Measurements from ENCODE around the gene CHIA.
"Not testable (repeated sequence)": the region's sequence is repeated elsewhere in the genome, so short reads cannot be mapped to it uniquely, and the experiment has no call there.

Gene CHIA

DNA sequence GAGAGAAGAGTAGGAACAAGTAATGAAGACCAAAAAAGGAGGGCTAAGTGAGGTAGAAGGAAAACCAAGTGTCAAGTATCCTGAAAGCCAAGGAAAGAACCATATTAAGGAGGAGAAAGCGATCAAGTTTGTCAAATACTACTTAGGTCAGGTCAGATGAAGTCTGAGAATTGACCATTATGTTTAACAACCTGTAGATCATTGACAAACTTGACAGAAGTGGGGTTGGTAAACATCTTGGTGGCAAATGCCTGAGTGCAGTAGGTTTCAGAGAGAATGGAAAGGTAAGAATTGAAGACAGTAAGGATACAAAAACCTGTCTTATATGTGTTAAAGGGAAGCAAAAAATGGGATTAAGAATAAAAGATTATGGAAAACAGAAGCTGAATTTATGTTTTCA is 3.7 kb upstream of the CHIA start:
- DNase-seq: no peak

DNA sequence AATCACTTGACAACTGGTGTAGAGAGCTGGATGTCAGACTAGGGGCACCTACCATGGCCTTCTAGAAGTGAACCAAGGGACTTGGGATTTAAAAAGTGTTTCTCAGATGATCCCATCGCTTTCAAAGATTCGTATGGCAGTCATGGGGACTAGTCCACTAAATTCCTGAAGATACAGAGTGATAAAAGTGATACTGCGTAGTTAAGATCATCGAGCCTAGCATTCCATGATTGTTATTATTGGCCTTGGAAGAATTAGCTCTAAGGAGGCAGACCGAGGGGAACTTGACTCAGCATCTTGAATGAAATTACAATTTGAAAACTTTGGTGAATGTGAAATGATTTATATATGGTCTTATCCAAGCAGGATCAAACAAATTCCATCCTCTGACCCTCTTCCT is 1.3 kb upstream of the CHIA start:
- DNase-seq: no peak

DNA sequence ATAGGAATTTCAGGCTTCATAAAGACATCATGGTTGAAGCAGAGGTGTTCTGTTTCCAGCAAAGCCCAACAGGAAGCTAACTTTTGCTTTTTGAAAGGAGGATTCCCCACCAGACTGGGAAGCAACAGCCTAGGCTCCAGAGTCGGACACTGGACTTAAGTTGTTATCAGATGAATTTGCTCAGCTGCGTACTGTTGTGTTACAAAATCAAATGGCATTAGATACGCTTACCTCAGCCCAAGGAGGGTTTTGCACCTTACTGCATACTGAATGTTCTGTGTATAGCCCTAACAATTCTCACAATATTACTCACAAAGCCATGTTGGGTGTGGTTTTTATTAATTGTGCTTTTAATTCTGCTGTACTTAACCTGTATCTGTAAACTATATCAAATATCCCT is 547 bp upstream of the CHIA start:
- no peak for DNase-seq

DNA sequence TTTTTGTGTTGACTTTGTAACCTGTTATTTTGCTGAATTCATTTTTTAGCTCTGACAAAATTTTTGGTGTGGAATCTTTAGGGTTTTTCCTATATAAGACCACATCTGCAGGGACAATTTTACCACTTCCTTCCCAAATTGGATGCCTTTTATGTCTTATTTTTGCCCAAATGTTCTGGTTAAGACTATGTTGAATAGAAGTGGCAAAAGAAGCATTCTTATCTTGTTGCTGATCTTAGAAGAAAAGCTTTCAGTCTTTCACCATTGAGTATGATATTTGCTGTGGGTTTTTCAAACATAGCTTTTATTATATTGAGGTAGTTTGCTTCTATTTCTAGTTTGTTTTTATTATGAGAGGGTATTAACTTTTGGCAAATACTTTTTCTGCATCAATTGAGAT is 3.7 kb downstream of the CHIA start:
- DNase-seq: no peak

DNA sequence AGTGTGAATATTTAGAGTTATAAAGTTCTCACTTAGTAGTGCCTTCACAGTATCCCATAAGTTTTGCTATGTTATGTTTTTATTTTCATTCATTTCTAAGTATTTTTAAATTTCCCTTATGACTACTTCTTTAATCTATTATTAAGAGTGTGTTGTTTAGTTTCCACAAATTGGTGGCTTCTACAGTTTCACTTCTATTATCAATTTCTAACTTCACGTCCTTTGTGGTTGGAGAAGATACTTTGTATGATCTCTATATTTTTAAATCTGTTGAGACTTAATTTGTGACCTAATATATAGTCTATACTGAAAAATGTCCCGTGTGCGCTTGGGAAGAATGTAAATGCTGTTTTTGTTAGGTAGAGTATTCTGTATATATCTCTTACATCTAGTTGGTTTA is 11.7 kb downstream of the CHIA start:
- no peak for DNase-seq

DNA sequence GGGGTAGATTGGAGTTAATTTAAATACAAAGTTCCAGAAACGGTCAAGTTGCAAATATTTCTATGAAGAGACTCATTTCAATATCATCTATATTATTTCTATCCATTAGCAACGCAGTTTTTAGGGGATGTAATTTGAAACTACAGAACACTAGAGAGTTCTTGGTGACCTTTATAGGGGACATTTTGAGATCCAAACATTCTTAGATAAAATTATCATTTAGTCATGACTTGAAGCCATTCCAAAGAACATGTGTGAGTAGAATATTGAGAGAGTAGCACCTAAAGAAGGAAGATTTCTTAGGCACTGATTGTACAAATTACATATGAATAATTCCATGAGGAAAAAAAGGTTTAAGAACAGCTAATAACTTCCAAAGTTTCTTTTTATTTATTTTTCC is 19.0 kb downstream of the CHIA start:
- DNase-seq: no peak

DNA sequence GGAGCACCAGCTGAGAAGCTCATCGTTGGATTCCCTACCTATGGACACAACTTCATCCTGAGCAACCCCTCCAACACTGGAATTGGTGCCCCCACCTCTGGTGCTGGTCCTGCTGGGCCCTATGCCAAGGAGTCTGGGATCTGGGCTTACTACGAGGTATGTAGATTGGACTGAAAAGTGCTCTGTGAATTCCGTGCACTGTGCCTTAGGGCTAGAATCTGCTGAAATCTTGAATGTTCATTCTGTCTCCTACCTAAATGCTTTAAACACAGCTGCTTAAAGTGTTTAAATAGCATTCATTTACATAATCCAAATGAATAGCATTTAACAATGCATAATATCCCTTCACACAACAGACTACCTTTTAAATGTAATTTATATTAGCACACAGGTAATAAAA is 27.9 kb downstream of the CHIA start:
- DNase-seq: no peak

DNA sequence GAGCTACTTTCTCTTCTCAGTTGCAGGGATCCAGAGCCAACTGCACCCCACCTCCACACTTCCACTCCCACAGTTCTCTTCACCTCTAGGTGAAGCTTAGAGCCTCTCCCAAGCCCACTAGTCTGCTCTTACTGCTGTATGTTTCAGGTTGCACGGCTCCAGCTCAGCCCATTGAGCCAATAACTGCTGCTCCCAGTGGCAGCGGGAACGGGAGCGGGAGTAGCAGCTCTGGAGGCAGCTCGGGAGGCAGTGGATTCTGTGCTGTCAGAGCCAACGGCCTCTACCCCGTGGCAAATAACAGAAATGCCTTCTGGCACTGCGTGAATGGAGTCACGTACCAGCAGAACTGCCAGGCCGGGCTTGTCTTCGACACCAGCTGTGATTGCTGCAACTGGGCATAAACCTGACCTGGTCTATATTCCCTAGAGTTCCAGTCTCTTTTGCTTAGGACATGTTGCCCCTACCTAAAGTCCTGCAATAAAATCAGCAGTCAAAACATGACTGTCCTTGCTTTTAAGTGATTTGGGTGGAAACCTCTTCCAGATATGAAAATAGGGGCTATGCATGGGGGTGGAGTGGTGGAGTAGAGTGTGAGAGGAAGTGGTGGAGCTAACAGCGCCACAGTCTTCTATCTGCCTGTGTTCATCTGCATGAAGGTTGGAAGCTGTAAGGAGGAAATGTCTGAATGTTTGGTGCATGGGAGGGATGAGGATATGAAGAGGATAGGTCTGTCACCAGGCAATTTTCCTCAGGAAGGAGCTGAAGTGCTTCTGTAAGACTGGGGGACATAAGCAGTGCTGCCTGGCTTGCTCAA is 29.6 kb downstream of the CHIA start:
- no peak for DNase-seq

DNA sequence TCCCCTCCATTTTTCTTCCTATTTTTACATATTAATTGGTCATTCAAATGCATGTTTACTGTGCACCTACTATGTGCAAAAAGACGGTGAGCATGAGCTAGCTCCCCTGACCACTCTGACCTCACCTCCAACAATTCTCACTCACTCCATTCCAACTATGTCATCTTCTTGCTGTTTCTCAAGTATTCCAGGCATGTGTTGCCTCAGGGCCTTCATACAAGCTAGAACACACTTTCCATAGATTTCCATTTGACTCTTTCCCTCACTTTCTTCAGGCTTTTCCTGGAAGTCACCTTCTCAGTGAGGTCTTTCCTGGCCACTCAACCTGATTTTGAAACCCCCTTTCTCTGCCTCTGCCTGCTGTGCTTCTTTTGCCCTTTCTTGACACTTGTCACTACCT is 32.6 kb downstream of the CHIA start:
- DNase-seq: no peak

DNA sequence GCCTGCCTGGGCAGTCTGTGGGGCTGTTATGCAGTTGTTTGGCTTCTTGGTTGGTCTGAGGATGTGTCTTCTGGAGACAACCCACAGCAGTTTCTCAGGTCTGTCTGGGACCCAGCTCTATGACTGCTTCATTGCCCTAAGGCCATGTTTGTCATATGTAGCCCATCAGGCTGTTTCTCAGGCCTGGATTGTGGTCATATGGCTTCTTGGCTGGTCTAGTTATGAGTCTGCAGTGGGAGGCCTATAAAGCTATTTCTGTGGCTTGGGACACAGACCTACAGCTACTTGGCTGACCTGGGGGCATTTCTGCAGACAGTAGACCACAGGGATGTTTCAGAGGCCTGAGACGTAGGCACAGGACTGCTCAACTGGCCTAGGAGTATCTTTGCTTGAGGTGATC is 41.5 kb downstream of the CHIA start:
- DNase-seq: no peak

DNA sequence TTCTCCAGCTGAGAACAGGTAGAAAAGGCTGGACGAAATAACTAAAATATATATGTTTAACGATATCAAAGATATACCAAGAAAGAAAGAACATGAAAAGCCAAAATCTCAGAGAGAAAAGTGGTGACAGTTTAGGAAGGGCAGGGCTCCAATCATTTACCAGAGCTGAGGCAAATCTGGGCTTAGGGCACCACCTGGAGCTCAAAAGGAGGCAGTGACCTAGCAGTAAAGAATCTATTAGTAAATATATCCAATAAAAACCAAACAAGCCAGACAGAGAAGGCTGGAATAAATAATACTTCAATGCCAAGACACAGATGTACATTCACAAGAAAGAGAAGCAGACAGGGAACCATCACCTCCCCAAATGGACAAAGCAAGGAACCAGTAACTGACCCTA is 43.5 kb downstream of the CHIA start:
- DNase-seq: no peak

DNA sequence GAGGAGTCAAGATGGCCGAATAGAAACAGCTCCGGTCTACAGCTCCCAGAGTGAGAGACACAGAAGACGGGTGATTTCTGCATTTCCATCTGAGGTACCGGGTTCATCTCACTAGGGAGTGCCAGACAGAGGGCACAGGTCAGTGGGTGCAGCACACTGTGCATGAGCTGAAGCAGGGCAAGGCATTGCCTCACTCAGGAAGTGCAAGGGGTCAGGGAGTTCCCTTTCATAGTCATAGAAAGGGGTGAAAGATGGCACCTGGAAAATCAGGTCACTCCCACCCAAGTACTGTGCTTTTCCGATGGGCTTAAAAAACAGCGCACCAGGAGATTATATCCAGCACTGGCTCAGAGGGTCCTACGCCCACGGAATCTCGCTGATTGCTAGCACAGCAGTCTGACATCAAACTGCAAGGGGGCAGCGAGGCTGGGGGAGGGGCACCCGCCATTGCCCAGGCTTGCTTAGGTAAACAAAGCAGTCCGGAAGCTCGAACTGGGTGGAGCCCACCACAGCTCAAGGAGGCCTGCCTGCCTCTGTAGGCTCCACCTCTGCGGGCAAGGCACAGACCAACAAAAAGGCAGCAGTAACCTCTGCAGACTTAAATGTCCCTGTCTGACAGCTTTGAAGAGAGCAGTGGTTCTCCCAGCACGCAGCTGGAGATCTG is 44.7 kb downstream of the CHIA start:
- DNase-seq: not testable (repeated sequence)

DNA sequence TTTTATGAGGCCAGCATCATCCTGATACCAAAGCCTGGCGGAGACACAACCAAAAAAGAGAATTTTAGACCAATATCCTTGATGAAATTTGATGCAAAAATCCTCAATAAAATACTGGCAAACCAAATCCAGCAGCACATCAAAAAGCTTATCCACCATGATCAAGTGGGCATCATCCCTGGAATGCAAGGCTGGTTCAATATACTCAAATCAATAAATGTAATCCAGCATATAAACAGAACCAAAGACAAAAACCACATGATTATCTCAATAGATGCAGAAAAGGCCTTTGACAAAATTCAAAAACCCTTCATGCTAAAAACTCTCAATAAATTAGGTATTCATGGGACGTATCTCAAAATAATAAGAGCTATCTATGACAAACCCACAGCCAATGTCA is 48.2 kb downstream of the CHIA start:
- not testable (repeated sequence) for DNase-seq

DNA sequence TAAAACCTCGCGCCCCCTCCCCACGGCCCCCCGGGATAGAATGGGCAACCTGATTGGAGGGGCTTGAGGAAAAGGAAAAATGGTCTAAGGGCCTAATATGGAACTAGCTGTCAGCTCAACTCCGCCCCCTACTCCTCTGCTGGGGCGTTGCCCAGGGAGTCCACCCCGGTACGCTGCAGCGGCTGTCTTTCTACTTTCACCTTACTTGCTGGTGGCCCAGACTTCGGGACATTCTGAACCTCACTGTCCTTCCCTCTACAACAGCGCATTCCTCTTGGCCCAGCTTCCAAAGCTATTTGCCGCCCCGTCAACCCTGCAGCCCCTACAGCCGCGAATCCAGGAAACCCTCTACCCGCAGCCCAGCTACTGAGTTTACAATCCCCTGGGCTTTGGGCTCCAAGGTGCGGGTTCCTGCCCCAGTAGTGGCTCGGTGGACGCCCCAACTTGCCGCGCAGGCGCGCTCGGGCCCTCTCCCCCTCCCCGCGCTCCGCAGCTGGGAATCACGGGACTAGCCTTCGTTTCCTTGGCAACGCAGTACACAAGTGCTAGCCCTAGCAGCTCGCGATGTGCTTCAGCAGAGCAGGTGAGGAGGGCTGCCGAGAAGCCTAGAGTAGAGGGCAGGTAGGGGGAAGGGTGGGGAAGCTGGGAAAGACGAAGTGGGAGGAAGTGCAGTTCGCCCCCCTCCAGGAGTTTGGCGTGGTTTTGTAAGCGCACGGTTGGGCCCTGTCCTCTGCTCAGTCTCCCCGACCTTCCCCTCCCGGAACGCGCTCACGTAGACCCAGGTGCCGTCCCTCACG is 55.6 kb downstream of the CHIA start:
- DNase-seq: peak; percentile 72

DNA sequence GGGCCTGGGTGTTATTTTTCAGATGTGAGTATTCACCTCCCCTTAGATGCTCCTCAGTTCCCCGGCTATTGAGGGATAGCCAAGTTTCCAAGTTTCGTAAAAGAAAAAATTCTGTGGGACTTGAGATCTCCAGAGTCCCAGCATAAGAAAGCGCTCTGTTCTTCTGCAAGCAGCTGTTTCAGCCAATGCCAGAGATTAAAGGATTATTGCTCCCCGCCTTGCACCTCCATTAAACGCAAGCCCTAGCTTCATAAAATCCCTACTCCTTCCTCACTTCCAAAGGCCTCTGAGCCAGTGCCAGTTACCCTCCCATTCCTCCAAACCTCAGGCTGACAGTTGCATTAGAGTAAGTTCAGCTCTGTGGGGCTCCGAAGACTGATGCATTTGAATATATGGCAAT is 56.4 kb downstream of the CHIA start:
- no peak for DNase-seq

DNA sequence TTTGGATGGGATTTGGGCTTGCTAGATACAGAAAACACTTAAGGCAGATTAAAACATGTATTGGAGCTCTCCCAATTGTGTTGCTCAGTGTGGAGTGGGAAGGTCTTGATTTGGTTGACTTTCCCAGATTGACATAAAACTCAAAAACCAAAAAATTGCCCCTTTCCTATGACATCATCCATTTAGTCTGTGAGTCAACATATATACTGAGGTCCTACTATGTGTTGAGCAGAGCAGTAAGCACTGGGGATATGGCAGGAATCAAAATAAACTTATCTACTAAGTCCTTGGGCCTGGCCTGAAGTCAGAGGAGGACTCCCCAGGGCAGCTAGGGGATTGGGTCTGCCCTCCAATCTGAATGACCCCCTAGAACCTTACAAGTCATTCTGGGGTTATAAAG is 61.0 kb downstream of the CHIA start:
- no peak for DNase-seq

DNA sequence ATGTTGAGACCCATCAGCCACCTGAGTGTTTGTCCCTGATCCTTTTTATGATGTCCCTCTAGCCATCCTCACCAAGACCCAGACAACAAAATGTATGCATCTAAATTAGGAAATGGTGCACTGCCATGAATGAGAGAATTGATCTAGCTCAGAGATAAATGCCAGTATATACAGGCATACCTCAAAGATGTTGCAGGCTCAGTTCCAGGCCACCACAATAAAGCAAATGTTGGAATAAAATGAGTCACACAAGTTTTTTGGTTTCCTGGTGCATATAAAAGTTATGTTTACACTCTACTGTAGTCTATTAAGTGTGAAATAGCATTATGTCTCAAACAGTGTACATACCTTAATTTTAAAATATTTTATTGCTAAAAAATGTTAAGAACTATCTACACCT is 63.9 kb downstream of the CHIA start:
- DNase-seq: no peak

DNA sequence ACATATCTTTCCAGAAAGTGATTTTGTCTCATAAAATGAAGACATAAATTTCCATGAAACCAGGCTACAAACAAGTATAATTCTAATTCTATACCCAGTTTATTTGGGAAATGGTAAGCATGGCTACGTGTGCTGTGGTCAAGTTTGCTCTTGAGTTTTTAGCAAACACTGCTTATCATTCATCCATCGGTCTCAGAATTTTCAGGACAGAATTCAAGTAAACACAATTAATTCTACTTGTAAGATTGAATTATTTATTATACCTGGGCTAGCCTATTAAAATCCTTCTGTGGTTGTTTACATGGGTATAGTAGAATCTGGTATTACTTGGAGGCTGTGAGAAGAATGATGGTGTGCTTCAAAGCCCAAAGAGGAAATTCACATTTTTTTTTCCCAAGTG is 68.3 kb downstream of the CHIA start:
- DNase-seq: no peak

DNA sequence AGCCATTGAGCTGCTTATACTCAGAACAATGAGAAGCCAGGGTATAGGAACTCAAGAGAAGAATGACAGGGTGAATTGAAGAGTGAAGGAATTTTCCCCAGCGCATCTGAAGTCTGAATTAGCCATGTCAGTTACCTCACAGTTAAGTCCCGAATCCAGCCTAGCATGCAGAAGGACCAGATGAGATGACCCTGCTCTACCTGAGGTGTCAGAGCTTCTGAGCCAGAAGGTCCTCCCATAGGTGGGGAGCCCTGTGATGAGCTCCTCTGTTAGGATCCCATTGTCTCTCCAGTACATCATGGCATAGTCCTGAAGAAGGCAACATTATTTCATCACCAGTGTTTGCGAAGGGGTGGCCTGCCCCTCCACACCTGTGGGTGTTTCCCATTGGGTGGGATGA is 68.7 kb downstream of the CHIA start:
- no peak for DNase-seq

DNA sequence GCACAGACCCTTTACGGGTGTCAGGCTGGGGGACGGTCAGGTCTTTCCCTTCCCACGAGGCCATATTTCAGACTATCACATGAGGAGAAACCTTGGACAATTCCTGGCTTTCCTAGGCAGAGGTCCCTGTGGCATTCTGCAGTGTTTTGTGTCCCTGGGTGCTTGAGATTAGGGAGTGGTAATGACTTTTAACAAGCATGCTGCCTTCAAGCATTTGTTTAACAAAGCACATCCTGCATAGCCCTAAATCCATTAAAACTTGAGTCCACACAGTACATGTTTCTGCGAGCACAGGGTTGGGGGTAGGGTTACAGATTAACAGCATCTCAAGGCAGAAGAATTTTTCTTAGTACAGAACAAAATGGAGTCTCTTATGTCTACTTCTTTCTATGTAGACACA is 69.6 kb downstream of the CHIA start:
- not testable (repeated sequence) for DNase-seq

DNA sequence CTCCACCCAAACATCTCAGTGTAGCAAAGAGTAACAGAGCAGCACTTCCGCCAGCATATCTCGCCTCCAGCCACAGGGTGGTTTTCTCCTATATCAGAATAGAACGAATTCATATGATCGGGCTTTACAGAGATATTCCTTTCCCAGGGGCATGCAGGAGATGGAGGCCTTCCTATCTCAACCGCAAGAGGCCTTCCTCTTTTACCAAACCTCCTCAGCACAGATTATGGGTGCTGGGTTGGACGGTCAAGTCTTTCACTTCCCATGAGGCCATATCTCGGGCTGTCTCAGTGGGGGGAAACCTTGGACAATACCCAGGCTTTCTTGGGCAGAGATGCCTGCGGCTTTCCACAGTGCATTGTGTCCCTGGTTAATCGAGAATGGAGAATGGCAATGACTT is 71.1 kb downstream of the CHIA start:
- DNase-seq: no peak

DNA sequence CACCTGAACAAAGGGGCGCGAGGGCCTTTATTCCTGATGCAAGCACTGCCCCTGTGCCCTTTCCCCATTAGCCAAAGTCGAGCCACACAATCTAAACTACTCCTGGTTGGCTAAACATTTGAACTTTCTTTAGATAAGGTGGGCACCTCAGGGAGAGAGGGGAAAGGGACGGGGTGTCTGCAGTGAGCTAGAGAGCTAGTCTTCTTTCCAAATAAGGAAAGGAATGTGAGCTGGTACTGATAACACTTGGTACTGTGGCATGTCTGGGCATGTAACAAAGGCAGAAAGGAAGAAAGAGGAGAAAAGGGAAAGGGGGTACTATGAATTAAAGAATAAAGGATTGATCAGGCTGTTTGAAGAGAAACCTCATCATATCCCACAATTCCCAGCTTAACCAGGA is 74.0 kb downstream of the CHIA start:
- DNase-seq: no peak

DNA sequence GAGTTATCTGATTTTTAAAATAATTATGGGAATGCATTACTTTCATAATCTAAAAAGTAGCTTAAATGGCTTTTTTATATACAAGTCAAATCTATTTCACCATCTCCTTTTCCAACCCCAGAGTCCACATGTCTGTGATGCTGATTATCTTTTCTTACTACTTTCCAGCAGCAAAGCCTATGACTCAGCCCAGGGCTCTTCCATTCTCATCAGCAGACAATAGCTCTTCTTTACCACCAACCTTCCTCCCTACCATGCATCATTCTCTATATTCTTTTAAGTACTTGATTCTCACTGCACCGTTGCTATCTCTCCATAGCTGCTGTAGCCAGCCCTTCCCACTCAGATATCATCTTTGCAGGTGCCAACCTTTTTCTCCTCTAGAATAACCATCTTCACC is 75.6 kb downstream of the CHIA start:
- no peak for DNase-seq

DNA sequence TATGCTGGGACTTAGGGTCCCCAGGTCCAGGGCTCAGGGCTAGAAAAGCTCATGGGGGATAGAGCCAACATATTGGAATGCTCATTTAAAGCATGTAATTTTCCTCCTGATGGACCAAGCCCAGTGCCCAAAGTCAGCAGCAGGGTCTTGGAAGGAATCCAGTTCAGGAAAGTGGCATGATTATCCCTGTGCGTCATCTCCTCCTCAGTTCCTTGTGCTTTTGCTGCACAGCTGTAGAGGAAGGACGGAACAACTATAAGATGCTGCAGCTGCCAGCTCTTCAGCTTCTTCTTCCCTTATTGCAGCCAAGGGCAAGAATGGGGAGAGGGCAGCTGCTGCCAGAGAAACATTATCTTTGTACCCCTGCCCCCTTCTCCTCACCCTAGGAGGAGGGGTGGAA is 78.5 kb downstream of the CHIA start:
- DNase-seq: no peak

All from fibroblast of skin of right quadriceps (primary cell).